IPS-15b (cell line): ENCODE results near the gene CDH19.

Source experiments
- H3K27me3 ChIP-seq: one replicate; pipeline ENCODE4 v1.6.1; 2013; ENCODE audit warnings: low read length; ENCODE audit not compliant: control insufficient read depth, insufficient read depth
- H3K36me3 ChIP-seq: one replicate; pipeline ENCODE4 v1.6.1; 2013; ENCODE audit warnings: low read length; ENCODE audit not compliant: control insufficient read depth, insufficient read depth
- H3K4me1 ChIP-seq: one replicate; pipeline ENCODE4 v1.6.1; 2013; ENCODE audit warnings: mild to moderate bottlenecking, low read length; ENCODE audit not compliant: control insufficient read depth, insufficient read depth
- H3K4me3 ChIP-seq: one replicate; pipeline ENCODE4 v1.5.1; 2013; ENCODE audit warnings: low read depth, low read length
- H3K9ac ChIP-seq: one replicate; pipeline ENCODE4 v1.6.1; 2013; ENCODE audit warnings: low read depth, mild to moderate bottlenecking, low read length
- H3K9me3 ChIP-seq: one replicate; pipeline ENCODE4 v1.6.1; 2013; ENCODE audit warnings: mild to moderate bottlenecking, low read length; ENCODE audit not compliant: control insufficient read depth, insufficient read depth

CDH19 gene

GRCh38 chr18:66603941-66604627 is at the start of gene CDH19:
Gene CDH19 (minus strand): TSS chr18:66604090. CDS start chr18:66572204, 31,886 bp downstream.
- H3K9me3 ChIP-seq = no peaks in the 10 kb centered on the region
- no peak within 1 kb of the TSS for H3K4me3 ChIP-seq

GRCh38 chr18:66647671-66648070 is 43.8 kb upstream of the CDH19 start:
- H3K9ac ChIP-seq = no peak overlapping the region
- no peaks in the 10 kb centered on the region for H3K9me3 ChIP-seq
- no peaks in the 10 kb centered on the region for H3K27me3 ChIP-seq
- H3K4me1 ChIP-seq = peaks cover 12% of the 10 kb centered on the region
- H3K4me3 ChIP-seq = no peak overlapping the region
- H3K36me3 ChIP-seq = no peaks in the 10 kb centered on the region

More at GRCh38 chr18:66603941-66604627, at the start of gene CDH19:
- H3K4me1 ChIP-seq = no peaks in the 10 kb centered on the region
- H3K9ac ChIP-seq = no peak within 1 kb of the TSS
- no peaks in the 10 kb centered on the region for H3K27me3 ChIP-seq
- H3K36me3 ChIP-seq = no peaks in the 10 kb centered on the region

GRCh38 chr18:66646609-66647008 is 42.7 kb upstream of the CDH19 start:
- Histone ChIP-seq H3K9ac (no peak overlapping the region), H3K27me3 (no peaks in the 10 kb centered on the region), H3K4me1 (peaks cover 12% of the 10 kb centered on the region), H3K36me3 (no peaks in the 10 kb centered on the region), H3K9me3 (no peaks in the 10 kb centered on the region), H3K4me3 (no peak overlapping the region)

- Histone ChIP-seq H3K36me3 (no peaks in the 10 kb centered on the region), H3K4me3 (no peak overlapping the region), H3K9me3 (no peaks in the 10 kb centered on the region), H3K27me3 (no peaks in the 10 kb centered on the region), H3K4me1 (peaks cover 12% of the 10 kb centered on the region), H3K9ac (no peak overlapping the region)
Observed at GRCh38 chr18:66645983-66646382, 42.1 kb upstream of the CDH19 start.

GRCh38 chr18:66641056-66641455 is 37.2 kb upstream of the CDH19 start:
- peaks cover 6% of the 10 kb centered on the region for H3K4me1 ChIP-seq
- no peaks in the 10 kb centered on the region for H3K9me3 ChIP-seq
- no peaks in the 10 kb centered on the region for H3K27me3 ChIP-seq

GRCh38 chr18:66640431-66640830 is 36.5 kb upstream of the CDH19 start:
- Histone ChIP-seq H3K9ac (no peak overlapping the region), H3K27me3 (no peaks in the 10 kb centered on the region), H3K36me3 (no peaks in the 10 kb centered on the region), H3K4me1 (no peaks in the 10 kb centered on the region), H3K9me3 (no peaks in the 10 kb centered on the region), H3K4me3 (no peak overlapping the region)

More at GRCh38 chr18:66641056-66641455, 37.2 kb upstream of the CDH19 start:
- Histone ChIP-seq H3K4me3 (no peak overlapping the region), H3K9ac (no peak overlapping the region), H3K36me3 (no peaks in the 10 kb centered on the region)

- Histone ChIP-seq H3K9ac (no peak overlapping the region), H3K4me1 (no peaks in the 10 kb centered on the region), H3K36me3 (no peaks in the 10 kb centered on the region), H3K27me3 (no peaks in the 10 kb centered on the region), H3K9me3 (no peaks in the 10 kb centered on the region), H3K4me3 (no peak overlapping the region)
Observed at GRCh38 chr18:66638856-66639629, 35.2 kb upstream of the CDH19 start.

- H3K9me3 ChIP-seq = no peaks in the 10 kb centered on the region
- H3K4me3 ChIP-seq = no peak overlapping the region
- H3K36me3 ChIP-seq = no peaks in the 10 kb centered on the region
- no peak overlapping the region for H3K9ac ChIP-seq
- H3K4me1 ChIP-seq = no peaks in the 10 kb centered on the region
- no peaks in the 10 kb centered on the region for H3K27me3 ChIP-seq
Observed at GRCh38 chr18:66635342-66635741, 31.5 kb upstream of the CDH19 start.

- H3K4me1 ChIP-seq = no peaks in the 10 kb centered on the region
- H3K9ac ChIP-seq = no peak overlapping the region
- H3K27me3 ChIP-seq = no peaks in the 10 kb centered on the region
- no peaks in the 10 kb centered on the region for H3K36me3 ChIP-seq
- H3K9me3 ChIP-seq = no peaks in the 10 kb centered on the region
- no peak overlapping the region for H3K4me3 ChIP-seq
Observed at GRCh38 chr18:66632756-66633155, 28.9 kb upstream of the CDH19 start.

- H3K4me1 ChIP-seq = no peaks in the 10 kb centered on the region
- H3K36me3 ChIP-seq = no peaks in the 10 kb centered on the region
- no peak overlapping the region for H3K4me3 ChIP-seq
- no peaks in the 10 kb centered on the region for H3K9me3 ChIP-seq
- H3K9ac ChIP-seq = no peak overlapping the region
- H3K27me3 ChIP-seq = no peaks in the 10 kb centered on the region
Observed at GRCh38 chr18:66630831-66631230, 26.9 kb upstream of the CDH19 start.

- Histone ChIP-seq H3K36me3 (no peaks in the 10 kb centered on the region), H3K27me3 (no peaks in the 10 kb centered on the region), H3K9ac (no peak overlapping the region)
Observed at GRCh38 chr18:66623821-66624220, 19.9 kb upstream of the CDH19 start.

More at GRCh38 chr18:66623821-66624220, 19.9 kb upstream of the CDH19 start:
- Histone ChIP-seq H3K4me3 (no peak overlapping the region), H3K9me3 (no peaks in the 10 kb centered on the region), H3K4me1 (no peaks in the 10 kb centered on the region)
